Keratinocyte (primary cell): ENCODE results near the gene C10orf95.

ENCODE experiments used
- EZH2 ChIP-seq: IDR thresholded peaks from one replicate; pipeline ENCODE4 v1.6.1; 2012; ENCODE audit warnings: inconsistent platforms, mild to moderate bottlenecking, low read length, moderate library complexity
- TF ChIP-seq, protein P1 (sequence below), 3 experiments: IDR thresholded peaks in 1 of 3; conservative IDR thresholded peaks in 1 of 3; optimal IDR thresholded peaks in 1 of 3; 2 replicates in 2 of 3; 3 replicates in 1 of 3; pipeline versions ENCODE3 to v1.5.1; 2011; ENCODE audit warnings: low read length in 3 of 3, mild to moderate bottlenecking in 3 of 3, moderate library complexity in 2 of 3, control low read depth in 1 of 3, inconsistent platforms in 1 of 3; ENCODE audit not compliant: insufficient read depth in 2 of 3; ENCODE audit errors: extremely low read depth in 1 of 3

DNA sequence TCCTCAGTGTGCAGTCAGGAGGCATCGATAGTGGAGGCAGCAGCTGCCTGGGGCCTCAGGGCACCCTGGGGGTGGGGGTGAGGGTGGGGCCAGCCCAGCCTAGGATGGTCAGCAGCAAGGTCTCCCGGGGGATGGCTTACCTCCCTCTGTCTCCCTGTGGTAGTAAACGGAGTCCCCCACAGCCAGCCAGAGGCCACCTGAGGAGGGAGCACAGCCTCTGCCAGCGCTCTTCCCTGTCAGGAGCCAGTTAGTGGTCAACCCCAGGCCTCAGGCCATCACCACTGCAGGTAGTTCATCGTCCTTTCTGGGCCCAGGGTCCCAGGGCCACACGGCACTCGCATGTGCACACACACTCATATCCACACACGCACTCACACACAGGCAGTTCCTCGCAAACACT lies 29.1 kb upstream of the C10orf95 start:
- TF ChIP-seq, protein P1, sequence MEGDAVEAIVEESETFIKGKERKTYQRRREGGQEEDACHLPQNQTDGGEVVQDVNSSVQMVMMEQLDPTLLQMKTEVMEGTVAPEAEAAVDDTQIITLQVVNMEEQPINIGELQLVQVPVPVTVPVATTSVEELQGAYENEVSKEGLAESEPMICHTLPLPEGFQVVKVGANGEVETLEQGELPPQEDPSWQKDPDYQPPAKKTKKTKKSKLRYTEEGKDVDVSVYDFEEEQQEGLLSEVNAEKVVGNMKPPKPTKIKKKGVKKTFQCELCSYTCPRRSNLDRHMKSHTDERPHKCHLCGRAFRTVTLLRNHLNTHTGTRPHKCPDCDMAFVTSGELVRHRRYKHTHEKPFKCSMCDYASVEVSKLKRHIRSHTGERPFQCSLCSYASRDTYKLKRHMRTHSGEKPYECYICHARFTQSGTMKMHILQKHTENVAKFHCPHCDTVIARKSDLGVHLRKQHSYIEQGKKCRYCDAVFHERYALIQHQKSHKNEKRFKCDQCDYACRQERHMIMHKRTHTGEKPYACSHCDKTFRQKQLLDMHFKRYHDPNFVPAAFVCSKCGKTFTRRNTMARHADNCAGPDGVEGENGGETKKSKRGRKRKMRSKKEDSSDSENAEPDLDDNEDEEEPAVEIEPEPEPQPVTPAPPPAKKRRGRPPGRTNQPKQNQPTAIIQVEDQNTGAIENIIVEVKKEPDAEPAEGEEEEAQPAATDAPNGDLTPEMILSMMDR (optimal IDR thresholded peaks at IDR 0.05 in 1 of 3, IDR thresholded peaks at IDR 0.05 in 1 of 3, conservative IDR thresholded peaks at IDR 0.05 in 1 of 3; ENCODE audit: extremely low read depth in 1 of 3, insufficient read depth in 2 of 3, low read length in 3 of 3): no peak
- no peak for TF ChIP-seq EZH2
